CD4-positive, alpha-beta T cell treated with Interleukin-17A for 4 hours (primary cell): ENCODE data around the gene ZBTB7B.

Experiments
- DNase-seq: peaks from one replicate; pipeline ENCODE4 v3.0.0-alpha.2; 2020; ENCODE audit warnings: mixed read lengths

ZBTB7B gene

GRCh38 chr1:155018617-155019348 lies 16.2 kb downstream of the ZBTB7B start:
- no peak for DNase-seq

- DNase-seq = no peak
Measured at GRCh38 chr1:155019377-155020245, 17.0 kb downstream of the ZBTB7B start.

GRCh38 chr1:155022136-155022926 lies 19.7 kb downstream of the ZBTB7B start:
- no peak for DNase-seq

- DNase-seq = no peak
Measured at GRCh38 chr1:155022927-155023236, 20.3 kb downstream of the ZBTB7B start.

GRCh38 chr1:155023627-155024026 lies 21.0 kb downstream of the ZBTB7B start:
- no peak for DNase-seq

- no peak for DNase-seq
Measured at GRCh38 chr1:155024315-155024714, 21.7 kb downstream of the ZBTB7B start.

GRCh38 chr1:155026154-155026553 lies 23.6 kb downstream of the ZBTB7B start:
- DNase-seq = no peak

GRCh38 chr1:155026588-155026987 lies 24.0 kb downstream of the ZBTB7B start:
- no peak for DNase-seq

- no peak for DNase-seq
Measured at GRCh38 chr1:155029513-155030242, 27.1 kb downstream of the ZBTB7B start.

GRCh38 chr1:155030243-155030795 lies 27.7 kb downstream of the ZBTB7B start:
- DNase-seq = no peak

- no peak for DNase-seq
Measured at GRCh38 chr1:155030899-155031298, 28.3 kb downstream of the ZBTB7B start.

GRCh38 chr1:155032886-155033285 lies 30.3 kb downstream of the ZBTB7B start:
- DNase-seq = no peak

- no peak for DNase-seq
Measured at GRCh38 chr1:155033524-155033923, 30.9 kb downstream of the ZBTB7B start, which contains the start of the genes DCST1 and DCST2. Gene DCST1, plus strand, starts transcription at chr1:155033824. Its CDS starts 213 bp downstream, at chr1:155034037. Gene DCST2, minus strand, starts transcription at chr1:155033781. Its CDS starts 80 bp downstream, at chr1:155033701.

GRCh38 chr1:155034318-155035208 lies 32.0 kb downstream of the ZBTB7B start:
- DNase-seq = no peak

- no peak for DNase-seq
Measured at GRCh38 chr1:155035936-155036335, 33.3 kb downstream of the ZBTB7B start.

- no peak for DNase-seq
Measured at GRCh38 chr1:155037043-155037442, 34.4 kb downstream of the ZBTB7B start.

- DNase-seq = no peak
Measured at GRCh38 chr1:155037851-155038441, 35.3 kb downstream of the ZBTB7B start.

GRCh38 chr1:155038602-155039307 lies 36.2 kb downstream of the ZBTB7B start:
- no peak for DNase-seq

- no peak for DNase-seq
Measured at GRCh38 chr1:155039308-155039669, 36.7 kb downstream of the ZBTB7B start.
